RWPE1 (cell line): Measurements from ENCODE around the gene IGF1R.

Experiments used
- CTCF ChIA-PET: fragments of 350-600 bp; sonication (Branson Sonifier 250); formaldehyde crosslinking; extraction: SDS; loops from one replicate; lab custom pipeline; 2021; lab: Yijun Ruan, JAX
- POLR2A ChIA-PET: fragments of 400-600 bp; formaldehyde crosslinking; extraction: SDS; loops from one replicate; lab custom pipeline; 2020; ENCODE audit warnings: antibody characterized with exemption; ENCODE audit not compliant: low non-redundant PET; lab: Yijun Ruan, JAX
- DNase-seq: peaks from one replicate; pipeline ENCODE4 v3.0.0; 2012; ENCODE audit warnings: low spot score
- H3K27ac ChIP-seq: fragments of 450-650 bp; 2 replicates; pipeline ENCODE4 v1.5.1; 2017
- TF ChIP-seq, protein P1 (sequence below): fragments of 450-650 bp; conservative IDR thresholded peaks from 2 replicates; pipeline ENCODE4 v1.5.1; 2017; ENCODE audit warnings: low read depth, mild to moderate bottlenecking

The IGF1R gene

DNA sequence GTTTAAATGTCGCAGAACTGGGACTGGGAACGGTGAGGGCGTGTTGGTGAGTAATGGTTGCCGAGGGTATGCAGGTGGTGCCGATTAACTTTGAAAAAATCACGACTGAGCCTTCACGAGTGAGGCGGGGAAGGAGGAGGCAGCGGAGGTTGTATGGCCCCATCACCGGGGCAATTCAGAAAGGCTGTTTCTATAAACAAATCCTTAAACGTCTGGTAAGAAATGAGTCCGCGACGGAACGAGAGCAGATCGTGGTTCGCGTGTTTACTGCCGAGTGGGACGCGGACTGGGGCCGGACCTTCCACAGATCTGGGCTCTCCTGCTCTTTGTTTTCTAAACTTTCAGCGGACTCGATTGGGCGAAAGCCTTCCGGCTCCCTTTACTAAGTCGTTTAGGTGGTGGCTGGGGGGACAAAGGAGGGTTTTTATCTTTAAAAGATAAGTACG, 2.7 kb downstream of the IGF1R start:
- ChIA-PET CTCF (interaction anchor here (0.6 to 0.7 kb wide), 2 partner anchors 183 to 209 kb away, joined by 3 to 5 read pairs; no protein-coding TSS in a partner anchor), POLR2A (no interaction called here)
- peak overlapping the region; percentile 99 for H3K27ac ChIP-seq
- TF ChIP-seq, protein P1, sequence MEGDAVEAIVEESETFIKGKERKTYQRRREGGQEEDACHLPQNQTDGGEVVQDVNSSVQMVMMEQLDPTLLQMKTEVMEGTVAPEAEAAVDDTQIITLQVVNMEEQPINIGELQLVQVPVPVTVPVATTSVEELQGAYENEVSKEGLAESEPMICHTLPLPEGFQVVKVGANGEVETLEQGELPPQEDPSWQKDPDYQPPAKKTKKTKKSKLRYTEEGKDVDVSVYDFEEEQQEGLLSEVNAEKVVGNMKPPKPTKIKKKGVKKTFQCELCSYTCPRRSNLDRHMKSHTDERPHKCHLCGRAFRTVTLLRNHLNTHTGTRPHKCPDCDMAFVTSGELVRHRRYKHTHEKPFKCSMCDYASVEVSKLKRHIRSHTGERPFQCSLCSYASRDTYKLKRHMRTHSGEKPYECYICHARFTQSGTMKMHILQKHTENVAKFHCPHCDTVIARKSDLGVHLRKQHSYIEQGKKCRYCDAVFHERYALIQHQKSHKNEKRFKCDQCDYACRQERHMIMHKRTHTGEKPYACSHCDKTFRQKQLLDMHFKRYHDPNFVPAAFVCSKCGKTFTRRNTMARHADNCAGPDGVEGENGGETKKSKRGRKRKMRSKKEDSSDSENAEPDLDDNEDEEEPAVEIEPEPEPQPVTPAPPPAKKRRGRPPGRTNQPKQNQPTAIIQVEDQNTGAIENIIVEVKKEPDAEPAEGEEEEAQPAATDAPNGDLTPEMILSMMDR, result no peak
- DNase-seq, result no peak

DNA sequence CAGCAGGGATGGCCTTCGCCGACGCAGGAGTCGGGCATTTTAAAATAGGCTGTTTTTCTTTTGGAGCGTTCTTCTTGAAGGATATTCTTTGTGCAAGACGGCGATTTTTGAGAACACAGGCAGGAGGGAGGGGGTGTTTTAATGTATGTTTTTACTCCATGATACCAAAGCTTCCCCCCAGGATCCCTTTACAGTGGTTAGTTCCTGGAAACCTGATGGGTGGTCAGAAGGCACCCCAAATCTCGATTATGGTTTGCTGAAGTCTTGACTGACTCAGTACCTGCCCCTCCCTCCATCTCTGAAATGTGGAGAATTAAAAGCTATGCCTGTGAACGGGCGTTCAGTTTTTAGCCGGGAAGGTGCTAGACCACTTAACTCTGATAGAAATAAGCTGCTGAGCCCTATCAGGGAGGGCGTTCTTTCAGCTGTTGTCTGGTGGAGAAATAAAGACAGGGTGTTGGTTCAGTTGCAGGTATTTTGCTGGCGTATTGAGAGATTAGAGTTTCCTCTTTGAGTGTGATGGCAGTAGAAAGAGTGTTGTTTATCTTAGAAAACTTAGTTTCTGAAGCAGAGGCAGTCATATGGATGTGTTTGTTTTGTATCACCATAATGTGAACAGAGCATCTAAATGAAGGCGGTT, 3.4 kb downstream of the IGF1R start:
- DNase-seq, result peak; percentile 52
- TF ChIP-seq, protein P1, result no peak
- ChIA-PET CTCF (interaction anchor here (0.7 kb wide), 1 partner anchor 210 kb away, joined by 5 read pairs; no protein-coding TSS in a partner anchor), POLR2A (no interaction called here)
- peak overlapping the region; percentile 99 for H3K27ac ChIP-seq

DNA sequence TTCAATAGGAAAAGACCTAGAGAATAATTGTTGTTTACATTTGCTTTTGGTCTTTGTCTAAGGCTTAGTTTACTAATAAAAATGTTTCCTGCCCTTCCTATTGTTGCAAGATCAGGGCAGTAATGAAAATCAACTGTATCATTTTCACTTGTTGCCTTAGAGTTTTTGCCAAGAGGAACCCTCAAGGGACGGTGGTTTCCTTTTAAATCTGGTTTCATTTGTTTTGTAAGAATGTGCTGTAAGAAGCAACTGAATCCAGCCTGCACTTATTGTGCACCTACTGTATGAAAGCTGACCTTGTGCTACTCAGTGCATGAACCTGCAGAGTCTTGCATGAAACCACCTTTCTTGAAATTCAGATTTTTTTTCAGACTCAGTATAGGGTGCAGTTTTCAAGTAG, 5.3 kb downstream of the IGF1R start:
- TF ChIP-seq, protein P1, result no peak

DNA sequence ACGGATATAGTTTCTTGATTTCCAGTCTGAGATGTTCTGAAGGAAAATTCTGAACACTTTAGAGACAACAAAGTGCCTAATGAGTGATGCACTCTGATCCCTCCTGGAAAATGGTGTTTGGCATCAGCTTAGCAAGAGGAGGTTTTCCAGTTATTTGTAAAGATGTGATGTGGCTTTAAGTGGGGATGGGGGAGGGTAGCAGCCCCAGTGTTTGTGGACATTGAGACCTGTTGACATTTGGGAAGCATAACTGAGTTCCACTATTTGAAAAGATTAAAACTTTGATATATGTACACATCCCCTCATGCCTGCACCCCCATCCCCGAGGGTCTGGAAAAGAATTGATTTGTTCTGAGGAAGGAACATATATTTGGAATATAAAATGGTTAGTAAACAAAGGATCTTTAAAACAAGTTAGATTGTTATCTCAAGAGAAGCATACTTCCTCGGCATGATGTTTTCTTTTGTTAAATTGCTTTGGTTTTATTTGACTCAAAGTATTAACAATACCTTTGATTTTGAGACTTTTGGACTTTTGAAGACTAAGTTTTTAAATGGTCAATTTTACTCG, 6.5 kb downstream of the IGF1R start:
- ChIA-PET CTCF (no interaction called here), POLR2A (no interaction called here)
- no peak for DNase-seq
- TF ChIP-seq, protein P1, result no peak
- H3K27ac ChIP-seq, result no peak overlapping the region

More for the DNA sequence above, 5.3 kb downstream of the IGF1R start:
- ChIA-PET CTCF (interaction anchor here (0.9 to 1.3 kb wide), 2 partner anchors 107 to 135 kb away, joined by 3 to 7 read pairs; no protein-coding TSS in a partner anchor), POLR2A (no interaction called here)
- no peak for DNase-seq
- H3K27ac ChIP-seq, result no peak overlapping the region

DNA sequence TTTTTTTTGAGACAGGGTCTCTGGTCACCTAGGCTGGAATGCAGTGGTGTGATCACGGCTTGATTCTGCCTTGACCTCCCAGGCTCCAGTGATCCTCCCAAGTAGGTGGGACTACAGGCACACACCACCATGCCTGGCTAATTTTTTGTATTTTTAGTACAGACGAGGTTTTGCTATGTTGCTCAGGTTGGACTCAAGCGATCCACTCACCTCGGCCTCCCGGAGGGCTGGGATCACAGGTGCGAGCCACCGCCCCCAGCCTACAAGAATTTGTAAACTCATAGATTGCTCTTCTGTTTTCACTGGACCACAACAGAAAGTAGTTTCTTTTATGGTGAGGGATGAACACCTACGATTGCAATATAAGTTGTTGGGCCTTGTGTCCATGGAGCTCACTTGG, 7.4 kb downstream of the IGF1R start:
- POLR2A ChIA-PET, result no interaction called here
- CTCF ChIA-PET, result no interaction called here

DNA sequence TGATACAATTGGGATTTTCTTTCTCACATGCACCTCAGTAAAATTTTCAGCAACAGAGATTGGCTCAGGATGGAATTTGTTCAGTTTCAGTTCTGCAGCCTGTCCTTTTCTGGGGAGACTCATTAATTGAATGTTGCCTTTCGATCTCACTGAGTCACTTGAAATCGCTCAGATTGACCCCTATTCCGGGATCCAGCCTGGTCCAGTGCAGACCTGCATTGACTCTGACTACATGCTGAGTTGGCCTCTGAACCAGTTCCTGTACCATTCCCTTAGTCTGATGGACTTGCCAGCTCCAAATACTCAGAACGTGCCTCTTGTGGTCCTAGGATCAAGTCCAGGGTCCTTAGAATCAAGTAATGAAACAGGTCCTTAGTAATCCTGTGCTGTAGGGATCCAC, 9.4 kb downstream of the IGF1R start:
- peak overlapping the region; percentile 44; the same call in 1 of the 2 replicates for H3K27ac ChIP-seq
- TF ChIP-seq, protein P1, result no peak
- CTCF ChIA-PET, result interaction anchor here (0.7 to 1.6 kb wide), 5 partner anchors 10 to 419 kb away, joined by 3 to 5 read pairs (median 4); no protein-coding TSS in a partner anchor
- peak; percentile 77 for DNase-seq
- POLR2A ChIA-PET, result no interaction called here

More for the DNA sequence above, 7.4 kb downstream of the IGF1R start:
- no peak for DNase-seq
- peak overlapping the region; percentile 19; the same call in 1 of the 2 replicates for H3K27ac ChIP-seq
- TF ChIP-seq, protein P1, result no peak
